HepG2 (cell line): Measurements from ENCODE around the gene ATG16L1. TPM values are rescaled to one million over a fixed set of nuclear protein-coding genes. Genes with fewer than 3 reads are reported as not detected.

ENCODE experiments used
- ATAC-seq: fragments of 200-7000 bp; cut with Tn5 transposase; 3 replicates; pipeline ENCODE4 v1.9.1; 2020; ENCODE audit warnings: mild to moderate bottlenecking, moderate library complexity
- BruUV-seq: library from RNA; stranded (reverse); fragments of 400-500 nt; replicated peaks from 2 replicates; lab custom pipeline; 2021; lab: Mats Ljungman, UMichigan
- CTCF ChIA-PET: fragments of 300-600 bp; formaldehyde crosslinking; extraction: SDS; loops from one replicate; lab custom pipeline; 2021; ENCODE audit warnings: low total read pairs, inconsistent platforms, low intra/inter-chr PET ratio; lab: Yijun Ruan, JAX
- POLR2A ChIA-PET: fragments of 350-600 bp; sonication (Branson Sonifier 250); formaldehyde crosslinking; loops from one replicate; lab custom pipeline; 2020; ENCODE audit warnings: antibody characterized with exemption, inconsistent platforms; lab: Yijun Ruan, JAX
- DNase-seq: peaks from one replicate; pipeline ENCODE4 v3.0.0-alpha.2; 2015; ENCODE audit warnings: low spot score
- FAIRE-seq: peaks from 3 replicates; lab custom pipeline; 2011; peaks lifted over from hg19 to GRCh38; lab: Jason Lieb, UNC
- H2AFZ ChIP-seq: one replicate; pipeline ENCODE4 v1.6.1; 2011; ENCODE audit warnings: low read length, inconsistent platforms
- H3K27ac ChIP-seq: fragments of 300-600 bp; 3 replicates; pipeline ENCODE4 v1.8.0; 2011; ENCODE audit warnings: mixed run types, mild to moderate bottlenecking, mixed read lengths, low read length, inconsistent platforms; ENCODE audit not compliant: insufficient read depth; ENCODE audit errors: extremely low read length
- H3K27me3 ChIP-seq, 2 experiments: fragments of 200-600 bp in 1 of 2; 2 replicates in 1 of 2; 3 replicates in 1 of 2; pipeline versions ENCODE4 v1.6.0 to v1.8.0; 2011; ENCODE audit warnings: low read length in 2 of 2, mild to moderate bottlenecking in 2 of 2, moderate library complexity in 2 of 2, inconsistent platforms in 1 of 2; ENCODE audit not compliant: insufficient read depth in 2 of 2, control insufficient read depth in 1 of 2
- H3K36me3 ChIP-seq, 2 experiments: fragments of 200-600 bp in 1 of 2; replicated peaks in 1 of 2; 2 replicates in 1 of 2; 3 replicates in 1 of 2; pipeline versions ENCODE4 v1.5.1 to v1.8.0; 2011; ENCODE audit warnings: low read length in 2 of 2, inconsistent platforms in 1 of 2; ENCODE audit not compliant: insufficient read depth in 2 of 2, control insufficient read depth in 1 of 2
- H3K4me1 ChIP-seq: 2 replicates; pipeline ENCODE4 v1.5.1; 2012; ENCODE audit warnings: low read length, inconsistent platforms; ENCODE audit not compliant: insufficient read depth
- H3K4me2 ChIP-seq: 2 replicates; pipeline ENCODE4 v1.6.0; 2011; ENCODE audit warnings: low read depth, low read length, inconsistent platforms
- H3K4me3 ChIP-seq, 3 experiments: fragments of 200-600 bp in 1 of 3; sonication (generic), shearing (Covaris generic) in 1 of 3; replicated peaks in 1 of 3; 2 replicates each; pipeline ENCODE4 v1.5.1; 2011 to 2016; ENCODE audit warnings: low read length in 3 of 3, inconsistent platforms in 2 of 3, low read depth in 2 of 3, mild to moderate bottlenecking in 2 of 3, control low read depth in 1 of 3, mixed read lengths in 1 of 3; ENCODE audit not compliant: insufficient read depth in 1 of 3
- H3K79me2 ChIP-seq: one replicate; pipeline ENCODE4 v1.6.1; 2011; ENCODE audit warnings: low read length, inconsistent platforms; ENCODE audit not compliant: insufficient read depth
- H3K9ac ChIP-seq: 2 replicates; pipeline ENCODE4 v1.6.0; 2011; ENCODE audit warnings: mild to moderate bottlenecking, low read depth, low read length, inconsistent platforms; ENCODE audit not compliant: insufficient read depth
- H3K9me3 ChIP-seq: 2 replicates; pipeline ENCODE4 v1.5.1; 2012; ENCODE audit warnings: mild to moderate bottlenecking, low read length
- H4K20me1 ChIP-seq: 2 replicates; pipeline ENCODE4 v1.6.0; 2011; ENCODE audit warnings: inconsistent platforms, mild to moderate bottlenecking, low read length, moderate library complexity; ENCODE audit not compliant: insufficient read depth
- SCMH1 ChIP-seq: sonication (generic); formaldehyde crosslinking; IDR thresholded peaks from 2 replicates; pipeline ENCODE4 v1.9.0; 2021; ENCODE audit warnings: missing genetic modification reagents, mild to moderate bottlenecking, borderline replicate concordance
- SP2 ChIP-seq: sonication (generic); formaldehyde crosslinking; IDR thresholded peaks from 2 replicates; pipeline ENCODE4 v1.5.1; 2020; ENCODE audit warnings: mild to moderate bottlenecking, missing genetic modification reagents
- SRSF4 ChIP-seq: fragments of 200-400 bp; formaldehyde crosslinking; IDR thresholded peaks from one replicate; pipeline ENCODE4 v1.6.1; 2018; ENCODE audit warnings: mild to moderate bottlenecking, low read depth, low read length, moderate library complexity; ENCODE audit not compliant: poor library complexity, severe bottlenecking
- U2AF1 ChIP-seq: fragments of 200-400 bp; formaldehyde crosslinking; optimal IDR thresholded peaks from 2 replicates; pipeline ENCODE3; 2017; ENCODE audit warnings: mild to moderate bottlenecking, low read depth, low read length
- ZNF577 ChIP-seq: sonication (generic); formaldehyde crosslinking; IDR thresholded peaks from 2 replicates; pipeline ENCODE4 v1.4.0; 2020; ENCODE audit warnings: mild to moderate bottlenecking, low read depth, missing genetic modification reagents, borderline replicate concordance
- ZNF619 ChIP-seq: sonication (generic); formaldehyde crosslinking; IDR thresholded peaks from 2 replicates; pipeline ENCODE4 v1.4.0; 2020; ENCODE audit warnings: mild to moderate bottlenecking, missing genetic modification reagents
- ZNF646 ChIP-seq: sonication (generic); formaldehyde crosslinking; IDR thresholded peaks from 2 replicates; pipeline ENCODE4 v1.9.0; 2021; ENCODE audit warnings: mild to moderate bottlenecking, missing genetic modification reagents
- ZNF839 ChIP-seq: sonication (generic); formaldehyde crosslinking; IDR thresholded peaks from 2 replicates; pipeline ENCODE4 v1.4.0; 2020; ENCODE audit warnings: missing genetic modification reagents, mild to moderate bottlenecking, borderline replicate concordance
- WGBS: methylation state at CpG from one replicate; pipeline ENCODE4 v1.1.6; 2017; ENCODE audit warnings: low lambda C conversion rate; 5-methylcytosine and 5-hydroxymethylcytosine counted together
- in situ Hi-C: cut with HindIII; loops from 2 replicates; pipeline ENCODE4 v1.10.0; 2017; ENCODE audit warnings: low pct_unique_long_range_greater_than_20kb; ENCODE audit not compliant: extremely low pct_ligation_motif_present
- intact Hi-C: fragments of 100-400 bp; cut with micrococcal nuclease; formaldehyde crosslinking; loops from one replicate; pipeline ENCODE4 v1.10.0; 2022; ENCODE audit not compliant: unreplicated experiment
- polyA plus RNA-seq, 8 experiments: library from polyadenylated mRNA; depleted of rRNA in 3 of 8; stranded (reverse) in 7 of 8; unstranded in 1 of 8; fragments of >200 nt; fragmentation: Illumina TruSeq in 4 of 8; extraction: Trizol in 4 of 8; gene quantifications; 2 replicates each; pipeline versions ENCODE4 v1.2.1 to v1.2.3, GENCODE V29; 2011 to 2016; ENCODE audit warnings: low read depth in 4 of 8, missing spikeins in 1 of 8, mixed read lengths in 1 of 8; ENCODE audit not compliant: insufficient read depth in 1 of 8
- total RNA-seq, 5 experiments: library from RNA; depleted of rRNA; stranded (reverse); fragments of >200 nt; fragmentation: Illumina TruSeq; extraction: Trizol; gene quantifications; 2 replicates each; pipeline ENCODE4 v1.2.3, GENCODE V29; 2016; ENCODE audit warnings: low read depth in 1 of 5

ATG16L1 gene
- total and polyA plus RNA-seq, 2 of the 13 experiments (the other 11 are each of a cell fraction or from before 2014, with no cell fraction given), result 26.0 to 51.7 TPM

GRCh38 chr2:233289648-233290047 lies 38.2 kb downstream of the ATG16L1 start:
- BruUV-seq, result no TSS peak
- DNase-seq (no peak), FAIRE-seq (no peak), ATAC-seq (no peak)
- Histone ChIP-seq H3K27me3 (no peaks in the 10 kb centered on the region), H3K9ac (no peak overlapping the region), H2AFZ (no peak overlapping the region), H3K79me2 (no peaks in the 10 kb centered on the region), H3K4me1 (no peaks in the 10 kb centered on the region), H3K27ac (no peak overlapping the region), H3K36me3 (peaks cover 66 to 94% of the 10 kb centered on the region in 2 experiments), H4K20me1 (0 out of 2 replicates have a peak, but pooled peaks cover 3% of the 10 kb centered on the region), H3K4me3 (no peak overlapping the region), H3K9me3 (no peaks in the 10 kb centered on the region), H3K4me2 (no peak overlapping the region)
- POLR2A ChIA-PET, result no interaction called here
- intact Hi-C loops, result no loop called here
- in situ Hi-C loops, result no loop called here
- no peak for TF ChIP-seq ZNF839 (CRISPR knock-in tag)
- TF ChIP-seq ZNF577 (CRISPR knock-in tag), result no peak
- no peak for TF ChIP-seq SP2 (CRISPR knock-in tag)
- CTCF ChIA-PET, result no interaction called here
- 98% methylated on average over 12 of the region's 12 CpGs for WGBS

GRCh38 chr2:233290051-233290845 lies 38.8 kb downstream of the ATG16L1 start:
- 95% methylated on average over 10 of the region's 10 CpGs for WGBS
- no peak overlapping the region for H3K9ac ChIP-seq
- no peak overlapping the region for H2AFZ ChIP-seq
- H3K27me3 ChIP-seq, result no peaks in the 10 kb centered on the region
- H3K4me1 ChIP-seq, result no peaks in the 10 kb centered on the region
- H3K79me2 ChIP-seq, result no peaks in the 10 kb centered on the region
- H3K27ac ChIP-seq, result no peak overlapping the region
- H3K9me3 ChIP-seq, result no peaks in the 10 kb centered on the region
- FAIRE-seq, result no peak
- H3K4me3 ChIP-seq, result no peak overlapping the region
- no peak for DNase-seq
- ChIA-PET POLR2A (no interaction called here), CTCF (no interaction called here)
- no TSS peak for BruUV-seq
- in situ Hi-C loops (no loop called here), intact Hi-C loops (no loop called here)
- 0 out of 2 replicates have a peak, but pooled peaks cover 3% of the 10 kb centered on the region for H4K20me1 ChIP-seq
- H3K4me2 ChIP-seq, result no peak overlapping the region
- peaks cover 63 to 94% of the 10 kb centered on the region in 2 experiments for H3K36me3 ChIP-seq
- no peak for ATAC-seq
- TF ChIP-seq ZNF646 (no peak), U2AF1 (no peak), SRSF4 (no peak), SCMH1 (no peak), ZNF619 (CRISPR knock-in tag) (no peak)
